SJCRH30 (cell line): ENCODE results near the gene TOPBP1. TPM values are rescaled to one million over a fixed set of nuclear protein-coding genes. Genes with fewer than 3 reads are reported as not detected.

ENCODE experiments used
- DNase-seq, 2 experiments: peaks; one replicate each; pipeline ENCODE4 v3.0.0-alpha.2; 2015 to 2020
- H3K27ac ChIP-seq: fragments of 250-450 bp; sonication (Bioruptor Pico); 2 replicates; pipeline ENCODE4 v1.5.1; 2020; ENCODE audit warnings: mild to moderate bottlenecking, moderate library complexity
- H3K27me3 ChIP-seq: fragments of 250-450 bp; sonication (Bioruptor Pico); 2 replicates; pipeline ENCODE4 v1.5.1; 2020; ENCODE audit warnings: mild to moderate bottlenecking, moderate library complexity
- H3K36me3 ChIP-seq: fragments of 250-450 bp; sonication (Bioruptor Pico); 2 replicates; pipeline ENCODE4 v1.5.1; 2020; ENCODE audit warnings: mild to moderate bottlenecking, moderate library complexity
- H3K4me1 ChIP-seq: fragments of 250-450 bp; sonication (Bioruptor Pico); 2 replicates; pipeline ENCODE4 v1.5.1; 2020; ENCODE audit warnings: mild to moderate bottlenecking, moderate library complexity
- H3K4me3 ChIP-seq: fragments of 250-450 bp; sonication (Bioruptor Pico); 2 replicates; pipeline ENCODE4 v1.5.1; 2020; ENCODE audit warnings: mild to moderate bottlenecking, moderate library complexity
- H3K9me3 ChIP-seq: fragments of 250-450 bp; sonication (Bioruptor Pico); replicated peaks from 2 replicates; pipeline ENCODE4 v1.5.1; 2020; ENCODE audit warnings: mild to moderate bottlenecking, moderate library complexity
- total RNA-seq: library from RNA; depleted of rRNA; stranded (reverse); fragments of >200 nt; shearing (Covaris generic); gene quantifications from 2 replicates; pipeline ENCODE4 v1.2.3, GENCODE V29; 2014; rRNA removed

Gene TOPBP1
- total RNA-seq = 104 and 111 TPM in 2 replicates

GRCh38 chr3:133661454-133662277 is at the start of gene TOPBP1:
Gene TOPBP1, minus strand, starts transcription at chr3:133661941. Its CDS starts 814 bp downstream, at chr3:133661127.
- Histone ChIP-seq H3K4me1 (0 out of 2 replicates have a peak, but pooled peaks cover 5% of the 10 kb centered on the region), H3K9me3 (no peaks in the 10 kb centered on the region), H3K36me3 (peaks cover 26% of the 10 kb centered on the region), H3K4me3 (peak within 1 kb of the TSS; percentile 86), H3K27ac (peak within 1 kb of the TSS; percentile 88), H3K27me3 (no peaks in the 10 kb centered on the region)
- DNase-seq = peak; percentile 83 to 86

- DNase-seq = no peak
- Histone ChIP-seq H3K27me3 (no peaks in the 10 kb centered on the region; the same call in 1 of the 2 replicates), H3K27ac (no peak overlapping the region), H3K4me3 (no peak overlapping the region), H3K4me1 (no peaks in the 10 kb centered on the region), H3K9me3 (no peaks in the 10 kb centered on the region), H3K36me3 (no peaks in the 10 kb centered on the region)
Measured at GRCh38 chr3:133711013-133711412, 49.3 kb upstream of the TOPBP1 start.

- no peak overlapping the region for H3K4me3 ChIP-seq
- H3K4me1 ChIP-seq = no peaks in the 10 kb centered on the region
- H3K9me3 ChIP-seq = no peaks in the 10 kb centered on the region
- no peak for DNase-seq
- no peaks in the 10 kb centered on the region for H3K36me3 ChIP-seq
- no peak overlapping the region for H3K27ac ChIP-seq
- no peaks in the 10 kb centered on the region; the same call in 1 of the 2 replicates for H3K27me3 ChIP-seq
Measured at GRCh38 chr3:133709139-133709750, 47.5 kb upstream of the TOPBP1 start.

GRCh38 chr3:133706033-133706432 is 44.3 kb upstream of the TOPBP1 start:
- Histone ChIP-seq H3K4me1 (no peaks in the 10 kb centered on the region), H3K36me3 (no peaks in the 10 kb centered on the region), H3K9me3 (no peaks in the 10 kb centered on the region), H3K27me3 (no peaks in the 10 kb centered on the region; the same call in 1 of the 2 replicates), H3K4me3 (no peak overlapping the region), H3K27ac (no peak overlapping the region)
- no peak for DNase-seq

- H3K27me3 ChIP-seq = no peaks in the 10 kb centered on the region
- no peak overlapping the region for H3K4me3 ChIP-seq
- H3K36me3 ChIP-seq = no peaks in the 10 kb centered on the region
- no peaks in the 10 kb centered on the region for H3K4me1 ChIP-seq
- H3K27ac ChIP-seq = no peak overlapping the region
- no peak for DNase-seq
- H3K9me3 ChIP-seq = no peaks in the 10 kb centered on the region
Measured at GRCh38 chr3:133703915-133704314, 42.2 kb upstream of the TOPBP1 start.

GRCh38 chr3:133701435-133702358 is 40.0 kb upstream of the TOPBP1 start:
- Histone ChIP-seq H3K4me1 (no peaks in the 10 kb centered on the region), H3K27ac (no peak overlapping the region), H3K4me3 (no peak overlapping the region), H3K9me3 (no peaks in the 10 kb centered on the region), H3K27me3 (no peaks in the 10 kb centered on the region), H3K36me3 (no peaks in the 10 kb centered on the region)
- no peak for DNase-seq

GRCh38 chr3:133700351-133700750 is 38.6 kb upstream of the TOPBP1 start:
- H3K9me3 ChIP-seq = no peaks in the 10 kb centered on the region
- no peak for DNase-seq
- H3K4me1 ChIP-seq = no peaks in the 10 kb centered on the region

GRCh38 chr3:133699903-133700302 is 38.2 kb upstream of the TOPBP1 start:
- Histone ChIP-seq H3K27ac (no peak overlapping the region), H3K36me3 (no peaks in the 10 kb centered on the region), H3K4me1 (no peaks in the 10 kb centered on the region), H3K4me3 (no peak overlapping the region), H3K9me3 (no peaks in the 10 kb centered on the region), H3K27me3 (no peaks in the 10 kb centered on the region)
- no peak for DNase-seq

More at GRCh38 chr3:133700351-133700750, 38.6 kb upstream of the TOPBP1 start:
- no peak overlapping the region for H3K4me3 ChIP-seq
- H3K27me3 ChIP-seq = no peaks in the 10 kb centered on the region
- no peak overlapping the region for H3K27ac ChIP-seq
- H3K36me3 ChIP-seq = no peaks in the 10 kb centered on the region

- Histone ChIP-seq H3K9me3 (no peaks in the 10 kb centered on the region), H3K4me3 (no peak overlapping the region), H3K27ac (no peak overlapping the region), H3K36me3 (no peaks in the 10 kb centered on the region), H3K27me3 (no peaks in the 10 kb centered on the region), H3K4me1 (no peaks in the 10 kb centered on the region)
- DNase-seq = no peak
Measured at GRCh38 chr3:133699467-133699866, 37.7 kb upstream of the TOPBP1 start.

- Histone ChIP-seq H3K4me3 (no peak overlapping the region), H3K27me3 (no peaks in the 10 kb centered on the region), H3K27ac (no peak overlapping the region), H3K4me1 (no peaks in the 10 kb centered on the region), H3K9me3 (no peaks in the 10 kb centered on the region), H3K36me3 (no peaks in the 10 kb centered on the region)
- no peak for DNase-seq
Measured at GRCh38 chr3:133697960-133698359, 36.2 kb upstream of the TOPBP1 start.

GRCh38 chr3:133695560-133696171 is 33.9 kb upstream of the TOPBP1 start:
- Histone ChIP-seq H3K27me3 (no peaks in the 10 kb centered on the region), H3K36me3 (no peaks in the 10 kb centered on the region), H3K4me3 (no peak overlapping the region), H3K4me1 (no peaks in the 10 kb centered on the region), H3K27ac (no peak overlapping the region), H3K9me3 (no peaks in the 10 kb centered on the region)
- DNase-seq = no peak

- Histone ChIP-seq H3K9me3 (no peaks in the 10 kb centered on the region), H3K4me1 (no peaks in the 10 kb centered on the region), H3K27ac (no peak overlapping the region), H3K27me3 (no peaks in the 10 kb centered on the region), H3K4me3 (no peak overlapping the region), H3K36me3 (no peaks in the 10 kb centered on the region)
- no peak for DNase-seq
Measured at GRCh38 chr3:133694288-133695268, 32.8 kb upstream of the TOPBP1 start.

GRCh38 chr3:133693821-133694220 is 32.1 kb upstream of the TOPBP1 start:
- H3K27me3 ChIP-seq = no peaks in the 10 kb centered on the region
- no peak overlapping the region for H3K27ac ChIP-seq
- no peaks in the 10 kb centered on the region for H3K9me3 ChIP-seq
- no peaks in the 10 kb centered on the region for H3K4me1 ChIP-seq
- H3K4me3 ChIP-seq = no peak overlapping the region
- DNase-seq = no peak
- H3K36me3 ChIP-seq = no peaks in the 10 kb centered on the region
